ENCODE data around the gene MLLT3. TPM values are rescaled to one million over a fixed set of nuclear protein-coding genes. Genes with fewer than 3 reads are reported as not detected.

The MLLT3 gene
- total RNA-seq, 4 donors from 2014 or later, result 29.8 to 51.0 (median 47.1) TPM

GRCh38 chr9:20379804-20380225 is 242.5 kb downstream of the MLLT3 start:
- TF ChIP-seq POLR2A (IDR thresholded peaks at IDR 0.05) (no peak), CTCF (IDR thresholded peaks at IDR 0.05) (no peak)
- no peak overlapping the region for H3K27ac ChIP-seq
- H3K9me3 ChIP-seq, result no peaks in the 10 kb centered on the region
- no peak for DNase-seq
- intact Hi-C loops (cut with DNase I), result no loop called here
- WGBS, 2 donors, result 91 to 97% methylated on average over 2 of the region's 2 CpGs
- H3K4me1 ChIP-seq, result peaks cover 19 to 23% of the 10 kb centered on the region in 2 donors
- no peaks in the 10 kb centered on the region for H3K36me3 ChIP-seq
- H3K27me3 ChIP-seq, result no peaks in the 10 kb centered on the region
- no peak overlapping the region for H3K4me3 ChIP-seq (replicated peaks in 1 of 3)

GRCh38 chr9:20378851-20379250 is 243.4 kb downstream of the MLLT3 start:
- DNase-seq, result no peak
- TF ChIP-seq CTCF (IDR thresholded peaks at IDR 0.05) (no peak), POLR2A (IDR thresholded peaks at IDR 0.05) (no peak)
- H3K36me3 ChIP-seq, result no peaks in the 10 kb centered on the region
- intact Hi-C loops (cut with DNase I), result no loop called here
- 89 to 90% methylated on average over 3 of the region's 3 CpGs for WGBS, 2 donors
- H3K27me3 ChIP-seq, result no peaks in the 10 kb centered on the region
- peaks cover 19 to 23% of the 10 kb centered on the region in 2 donors for H3K4me1 ChIP-seq
- H3K4me3 ChIP-seq (replicated peaks in 1 of 3), result no peak overlapping the region
- no peak overlapping the region for H3K27ac ChIP-seq
- no peaks in the 10 kb centered on the region for H3K9me3 ChIP-seq

GRCh38 chr9:20377790-20378189 is 244.5 kb downstream of the MLLT3 start:
- H3K4me1 ChIP-seq, result peaks cover 15 to 23% of the 10 kb centered on the region in 2 donors
- no peaks in the 10 kb centered on the region for H3K9me3 ChIP-seq
- H3K27me3 ChIP-seq, result no peaks in the 10 kb centered on the region
- no peak for TF ChIP-seq CTCF (IDR thresholded peaks at IDR 0.05)
- no peak for TF ChIP-seq POLR2A (IDR thresholded peaks at IDR 0.05)
- DNase-seq, result no peak
- intact Hi-C loops (cut with DNase I), result no loop called here
- no peak overlapping the region for H3K27ac ChIP-seq
- H3K4me3 ChIP-seq (replicated peaks in 1 of 3), result no peak overlapping the region
- H3K36me3 ChIP-seq, result no peaks in the 10 kb centered on the region

GRCh38 chr9:20376731-20377375 is 245.4 kb downstream of the MLLT3 start:
- TF ChIP-seq CTCF (IDR thresholded peaks at IDR 0.05) (no peak), POLR2A (IDR thresholded peaks at IDR 0.05) (no peak)
- 46 to 52% methylated on average over 4 of the region's 4 CpGs for WGBS, 2 donors
- intact Hi-C loops (cut with DNase I), result no loop called here

GRCh38 chr9:20376042-20376441 is 246.3 kb downstream of the MLLT3 start:
- intact Hi-C loops (cut with DNase I), result no loop called here
- no peak for TF ChIP-seq POLR2A (IDR thresholded peaks at IDR 0.05)
- no peak for TF ChIP-seq CTCF (IDR thresholded peaks at IDR 0.05)
- H3K27ac ChIP-seq, result no peak overlapping the region
- peaks cover 5 to 15% of the 10 kb centered on the region in 2 donors for H3K4me1 ChIP-seq
- H3K9me3 ChIP-seq, result no peaks in the 10 kb centered on the region
- whole genome bisulfite sequencing, 2 donors, result 88 to 92% methylated on average over 4 of the region's 4 CpGs
- DNase-seq, result no peak
- no peak overlapping the region for H3K4me3 ChIP-seq (replicated peaks in 1 of 3)
- H3K27me3 ChIP-seq, result no peaks in the 10 kb centered on the region
- no peaks in the 10 kb centered on the region for H3K36me3 ChIP-seq

More at GRCh38 chr9:20376731-20377375, 245.4 kb downstream of the MLLT3 start:
- Histone ChIP-seq H3K27ac (peak overlapping the region in 1 of 3 donors; percentile 19), H3K4me1 (peaks cover 9 to 16% of the 10 kb centered on the region in 2 donors), H3K9me3 (no peaks in the 10 kb centered on the region), H3K27me3 (no peaks in the 10 kb centered on the region), H3K36me3 (no peaks in the 10 kb centered on the region), H3K4me3 (replicated peaks in 1 of 3) (no peak overlapping the region)
- no peak for DNase-seq

All from thyroid gland (tissue), 4 donors.